HG03025 (cell line): ENCODE data around the gene B4GALT4.
"Not testable (repeated sequence)": the region's sequence is repeated elsewhere in the genome, so short reads cannot be mapped to it uniquely, and the experiment has no call there.

Experiments used
- ATAC-seq: cut with Tn5 transposase; IDR thresholded peaks from one replicate; pipeline ENCODE4 v1.9.1; 2021; ENCODE audit warnings: mild to moderate bottlenecking, moderate library complexity; ENCODE audit not compliant: unreplicated experiment, low FRiP score

Gene B4GALT4

GRCh38 chr3:119206611-119207511 lies 33.8 kb downstream of the B4GALT4 start:
- no peak for ATAC-seq

- no peak for ATAC-seq
Measured at GRCh38 chr3:119205685-119206084, 35.0 kb downstream of the B4GALT4 start.

GRCh38 chr3:119205209-119205608 lies 35.5 kb downstream of the B4GALT4 start:
- no peak for ATAC-seq

- ATAC-seq = no peak
Measured at GRCh38 chr3:119195911-119196310, 44.8 kb downstream of the B4GALT4 start.

GRCh38 chr3:119195151-119195476 lies 45.6 kb downstream of the B4GALT4 start:
- no peak for ATAC-seq

GRCh38 chr3:119194237-119195150 lies 46.2 kb downstream of the B4GALT4 start:
- ATAC-seq = no peak

- ATAC-seq = no peak
Measured at GRCh38 chr3:119191800-119192199, 48.9 kb downstream of the B4GALT4 start.

GRCh38 chr3:119187266-119187665 lies 53.4 kb downstream of the B4GALT4 start:
- no peak for ATAC-seq

GRCh38 chr3:119184796-119185570 lies 55.7 kb downstream of the B4GALT4 start:
- ATAC-seq = no peak

- ATAC-seq = no peak
Measured at GRCh38 chr3:119184111-119184510, 56.6 kb downstream of the B4GALT4 start.

GRCh38 chr3:119181765-119182164 lies 58.9 kb downstream of the B4GALT4 start:
- no peak for ATAC-seq

GRCh38 chr3:119177321-119177720 lies 63.4 kb downstream of the B4GALT4 start:
- no peak for ATAC-seq

- no peak for ATAC-seq
Measured at GRCh38 chr3:119176778-119177177, 63.9 kb downstream of the B4GALT4 start.

GRCh38 chr3:119175872-119176756 lies 64.6 kb downstream of the B4GALT4 start:
- ATAC-seq = no peak

GRCh38 chr3:119173325-119173724 lies 67.4 kb downstream of the B4GALT4 start, which contains the start of gene UPK1B:
UPK1B (plus strand) TSS chr3:119173598; CDS start chr3:119186742, 13,144 bp downstream.
- ATAC-seq = no peak

- no peak for ATAC-seq
Measured at GRCh38 chr3:119170821-119171220, 69.9 kb downstream of the B4GALT4 start.

- ATAC-seq = not testable (repeated sequence)
Measured at GRCh38 chr3:119164745-119165144, 75.9 kb downstream of the B4GALT4 start.
